ENCODE measurements around the gene TTC6. TPM values are rescaled to one million over a fixed set of nuclear protein-coding genes. Genes with fewer than 3 reads are reported as not detected.
A peak's percentile ranks its signal among the peaks of the same experiment; 100 is the strongest.

The TTC6 gene
- total and polyA plus RNA-seq, 4 donors: 0.74 to 21.7 (median 3.6) TPM

DNA sequence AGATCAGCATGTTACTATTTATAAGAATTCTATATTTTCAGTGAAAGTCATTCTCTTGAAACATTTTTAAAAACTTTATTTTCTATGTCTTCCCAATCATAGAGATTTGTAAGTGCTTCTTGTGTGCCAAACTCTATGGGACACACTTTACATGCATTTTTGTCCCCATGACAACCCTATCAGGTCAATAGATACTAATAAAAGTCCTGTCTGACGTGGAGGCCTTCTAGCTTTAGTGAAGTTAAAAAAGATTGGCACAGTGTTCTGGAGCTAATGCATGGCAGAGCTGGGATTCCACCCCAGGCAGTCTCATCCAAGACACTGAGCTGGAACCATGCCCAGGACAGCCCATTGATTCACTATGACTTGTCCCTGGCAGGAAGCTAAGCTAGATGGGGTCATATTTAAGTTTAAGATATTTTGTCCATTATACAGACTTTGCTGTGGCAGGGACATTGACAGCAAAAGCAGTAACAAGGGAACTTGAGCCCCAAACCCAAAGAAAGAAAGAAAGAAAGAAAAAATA, 28.1 kb downstream of the TTC6 start:
- no peak overlapping the region for H3K27ac ChIP-seq (ENCODE audit: low read depth in 1 of 2, low read length in 2 of 2)
- H3K36me3 ChIP-seq (ENCODE audit: control insufficient read depth in 4 of 4, insufficient read depth in 3 of 4, low read depth in 1 of 4, low read length in 3 of 4): no peaks in the 10 kb centered on the region
- WGBS: 19% methylated on average over 1 of the region's 1 CpG
- DNase-seq (ENCODE audit: low spot score): no peak
- H3K4me1 ChIP-seq (ENCODE audit: control insufficient read depth in 4 of 4, insufficient read depth in 4 of 4, low read length in 3 of 4): no peaks in the 10 kb centered on the region
- no peaks in the 10 kb centered on the region for H3K27me3 ChIP-seq (ENCODE audit: control insufficient read depth in 4 of 4, insufficient read depth in 4 of 4, low read length in 3 of 4)
- no peak overlapping the region for H3K4me3 ChIP-seq (ENCODE audit: low read depth in 1 of 3, low read length in 3 of 3)
- TF ChIP-seq RAD21 (IDR thresholded peaks at IDR 0.05) (peak in 1 of 2 donors; percentile 3), NR2F2 (IDR thresholded peaks at IDR 0.05) (no peak)
- H3K9ac ChIP-seq (ENCODE audit: low read depth in 1 of 2, low read length in 2 of 2): no peak overlapping the region
- no peaks in the 10 kb centered on the region for H3K9me3 ChIP-seq (ENCODE audit: control insufficient read depth in 4 of 4, low read length in 3 of 4)

DNA sequence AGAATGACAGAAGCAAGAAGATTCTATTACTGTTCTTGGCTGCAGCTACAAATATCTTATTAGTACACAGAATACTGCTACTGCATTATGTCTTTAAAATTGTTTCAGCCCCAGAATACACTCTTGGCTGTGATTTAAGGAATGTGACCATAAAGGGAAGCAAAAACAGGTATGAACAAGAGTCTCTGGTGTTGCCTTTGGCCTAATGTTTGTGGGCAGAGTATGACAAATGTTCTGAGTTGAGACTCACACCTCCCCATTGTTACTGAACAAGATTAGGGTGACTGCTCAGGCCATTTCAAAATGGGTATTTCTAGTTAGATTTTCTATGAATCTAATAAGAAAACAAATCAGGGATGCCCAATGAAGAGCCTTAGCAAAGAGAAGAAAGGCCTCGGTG, 28.5 kb downstream of the TTC6 start:
- H3K27ac ChIP-seq (ENCODE audit: low read depth in 1 of 2, low read length in 2 of 2): no peak overlapping the region
- no peak for DNase-seq (ENCODE audit: low spot score)
- no peaks in the 10 kb centered on the region for H3K4me1 ChIP-seq (ENCODE audit: control insufficient read depth in 4 of 4, insufficient read depth in 4 of 4, low read length in 3 of 4)
- H3K27me3 ChIP-seq (ENCODE audit: control insufficient read depth in 4 of 4, insufficient read depth in 4 of 4, low read length in 3 of 4): no peaks in the 10 kb centered on the region
- TF ChIP-seq, protein P1, sequence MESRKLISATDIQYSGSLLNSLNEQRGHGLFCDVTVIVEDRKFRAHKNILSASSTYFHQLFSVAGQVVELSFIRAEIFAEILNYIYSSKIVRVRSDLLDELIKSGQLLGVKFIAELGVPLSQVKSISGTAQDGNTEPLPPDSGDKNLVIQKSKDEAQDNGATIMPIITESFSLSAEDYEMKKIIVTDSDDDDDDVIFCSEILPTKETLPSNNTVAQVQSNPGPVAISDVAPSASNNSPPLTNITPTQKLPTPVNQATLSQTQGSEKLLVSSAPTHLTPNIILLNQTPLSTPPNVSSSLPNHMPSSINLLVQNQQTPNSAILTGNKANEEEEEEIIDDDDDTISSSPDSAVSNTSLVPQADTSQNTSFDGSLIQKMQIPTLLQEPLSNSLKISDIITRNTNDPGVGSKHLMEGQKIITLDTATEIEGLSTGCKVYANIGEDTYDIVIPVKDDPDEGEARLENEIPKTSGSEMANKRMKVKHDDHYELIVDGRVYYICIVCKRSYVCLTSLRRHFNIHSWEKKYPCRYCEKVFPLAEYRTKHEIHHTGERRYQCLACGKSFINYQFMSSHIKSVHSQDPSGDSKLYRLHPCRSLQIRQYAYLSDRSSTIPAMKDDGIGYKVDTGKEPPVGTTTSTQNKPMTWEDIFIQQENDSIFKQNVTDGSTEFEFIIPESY (IDR thresholded peaks at IDR 0.05): no peak
- no peak for TF ChIP-seq NR2F2 (IDR thresholded peaks at IDR 0.05)
- TF ChIP-seq, protein P2, sequence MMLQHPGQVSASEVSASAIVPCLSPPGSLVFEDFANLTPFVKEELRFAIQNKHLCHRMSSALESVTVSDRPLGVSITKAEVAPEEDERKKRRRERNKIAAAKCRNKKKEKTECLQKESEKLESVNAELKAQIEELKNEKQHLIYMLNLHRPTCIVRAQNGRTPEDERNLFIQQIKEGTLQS (IDR thresholded peaks at IDR 0.05): no peak
- TF ChIP-seq, protein P3, sequence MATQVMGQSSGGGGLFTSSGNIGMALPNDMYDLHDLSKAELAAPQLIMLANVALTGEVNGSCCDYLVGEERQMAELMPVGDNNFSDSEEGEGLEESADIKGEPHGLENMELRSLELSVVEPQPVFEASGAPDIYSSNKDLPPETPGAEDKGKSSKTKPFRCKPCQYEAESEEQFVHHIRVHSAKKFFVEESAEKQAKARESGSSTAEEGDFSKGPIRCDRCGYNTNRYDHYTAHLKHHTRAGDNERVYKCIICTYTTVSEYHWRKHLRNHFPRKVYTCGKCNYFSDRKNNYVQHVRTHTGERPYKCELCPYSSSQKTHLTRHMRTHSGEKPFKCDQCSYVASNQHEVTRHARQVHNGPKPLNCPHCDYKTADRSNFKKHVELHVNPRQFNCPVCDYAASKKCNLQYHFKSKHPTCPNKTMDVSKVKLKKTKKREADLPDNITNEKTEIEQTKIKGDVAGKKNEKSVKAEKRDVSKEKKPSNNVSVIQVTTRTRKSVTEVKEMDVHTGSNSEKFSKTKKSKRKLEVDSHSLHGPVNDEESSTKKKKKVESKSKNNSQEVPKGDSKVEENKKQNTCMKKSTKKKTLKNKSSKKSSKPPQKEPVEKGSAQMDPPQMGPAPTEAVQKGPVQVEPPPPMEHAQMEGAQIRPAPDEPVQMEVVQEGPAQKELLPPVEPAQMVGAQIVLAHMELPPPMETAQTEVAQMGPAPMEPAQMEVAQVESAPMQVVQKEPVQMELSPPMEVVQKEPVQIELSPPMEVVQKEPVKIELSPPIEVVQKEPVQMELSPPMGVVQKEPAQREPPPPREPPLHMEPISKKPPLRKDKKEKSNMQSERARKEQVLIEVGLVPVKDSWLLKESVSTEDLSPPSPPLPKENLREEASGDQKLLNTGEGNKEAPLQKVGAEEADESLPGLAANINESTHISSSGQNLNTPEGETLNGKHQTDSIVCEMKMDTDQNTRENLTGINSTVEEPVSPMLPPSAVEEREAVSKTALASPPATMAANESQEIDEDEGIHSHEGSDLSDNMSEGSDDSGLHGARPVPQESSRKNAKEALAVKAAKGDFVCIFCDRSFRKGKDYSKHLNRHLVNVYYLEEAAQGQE (IDR thresholded peaks at IDR 0.05): no peak
- no peak for TF ChIP-seq FOXA2 (IDR thresholded peaks at IDR 0.05)
- TF ChIP-seq FOXA1 (IDR thresholded peaks at IDR 0.05): no peak
- no peak for TF ChIP-seq HNF4A (conservative IDR thresholded peaks at IDR 0.05)
- TF ChIP-seq JUND (IDR thresholded peaks at IDR 0.05): no peak
- TF ChIP-seq RXRA (IDR thresholded peaks at IDR 0.05): no peak
- no peak for TF ChIP-seq SP1 (IDR thresholded peaks at IDR 0.05)
- no peak for TF ChIP-seq YY1 (IDR thresholded peaks at IDR 0.05)
- no peak for TF ChIP-seq HNF4G (IDR thresholded peaks at IDR 0.05)
- TF ChIP-seq EGR1 (IDR thresholded peaks at IDR 0.05; ENCODE audit: low read depth in 2 of 2): no peak
- TF ChIP-seq TAF1 (conservative IDR thresholded peaks at IDR 0.05): no peak
- TF ChIP-seq, protein P4, sequence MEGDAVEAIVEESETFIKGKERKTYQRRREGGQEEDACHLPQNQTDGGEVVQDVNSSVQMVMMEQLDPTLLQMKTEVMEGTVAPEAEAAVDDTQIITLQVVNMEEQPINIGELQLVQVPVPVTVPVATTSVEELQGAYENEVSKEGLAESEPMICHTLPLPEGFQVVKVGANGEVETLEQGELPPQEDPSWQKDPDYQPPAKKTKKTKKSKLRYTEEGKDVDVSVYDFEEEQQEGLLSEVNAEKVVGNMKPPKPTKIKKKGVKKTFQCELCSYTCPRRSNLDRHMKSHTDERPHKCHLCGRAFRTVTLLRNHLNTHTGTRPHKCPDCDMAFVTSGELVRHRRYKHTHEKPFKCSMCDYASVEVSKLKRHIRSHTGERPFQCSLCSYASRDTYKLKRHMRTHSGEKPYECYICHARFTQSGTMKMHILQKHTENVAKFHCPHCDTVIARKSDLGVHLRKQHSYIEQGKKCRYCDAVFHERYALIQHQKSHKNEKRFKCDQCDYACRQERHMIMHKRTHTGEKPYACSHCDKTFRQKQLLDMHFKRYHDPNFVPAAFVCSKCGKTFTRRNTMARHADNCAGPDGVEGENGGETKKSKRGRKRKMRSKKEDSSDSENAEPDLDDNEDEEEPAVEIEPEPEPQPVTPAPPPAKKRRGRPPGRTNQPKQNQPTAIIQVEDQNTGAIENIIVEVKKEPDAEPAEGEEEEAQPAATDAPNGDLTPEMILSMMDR (IDR thresholded peaks at IDR 0.05; ENCODE audit: low read depth, low read length, missing input control): no peak
- TF ChIP-seq RAD21 (IDR thresholded peaks at IDR 0.05): no peak
- TF ChIP-seq, protein P5, sequence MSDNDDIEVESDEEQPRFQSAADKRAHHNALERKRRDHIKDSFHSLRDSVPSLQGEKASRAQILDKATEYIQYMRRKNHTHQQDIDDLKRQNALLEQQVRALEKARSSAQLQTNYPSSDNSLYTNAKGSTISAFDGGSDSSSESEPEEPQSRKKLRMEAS (IDR thresholded peaks at IDR 0.05): no peak
- no peak for TF ChIP-seq GABPA (IDR thresholded peaks at IDR 0.05 in 1 of 2, conservative IDR thresholded peaks at IDR 0.05 in 1 of 2)
- no peaks in the 10 kb centered on the region for H3K36me3 ChIP-seq (ENCODE audit: control insufficient read depth in 4 of 4, insufficient read depth in 3 of 4, low read depth in 1 of 4, low read length in 3 of 4)
- H3K4me3 ChIP-seq (ENCODE audit: low read depth in 1 of 3, low read length in 3 of 3): no peak overlapping the region
- 96% methylated on average over 1 of the region's 1 CpG for WGBS
- H3K9me3 ChIP-seq (ENCODE audit: control insufficient read depth in 4 of 4, low read length in 3 of 4): no peaks in the 10 kb centered on the region
- H3K9ac ChIP-seq (ENCODE audit: low read depth in 1 of 2, low read length in 2 of 2): no peak overlapping the region

All from liver (tissue), 9 donors.